Measurements from ENCODE around the gene HRC. TPM values are rescaled to one million over a fixed set of nuclear protein-coding genes. Genes with fewer than 3 reads are reported as not detected.
A peak's percentile ranks its signal among the peaks of the same experiment; 100 is the strongest.

Gene HRC
- total RNA-seq, 6 experiments from 2014 or later: not detected

- H3K27me3 Mint-ChIP-seq (ENCODE audit: insufficient read depth): peaks cover 15% of the 10 kb centered on the region
- TF ChIP-seq CTCF (IDR thresholded peaks at IDR 0.05): peak; percentile 46
Observed at GRCh38 chr19:49118565-49119410, 36.4 kb downstream of the HRC start, which contains the start of gene C19orf73. Gene C19orf73 (minus strand): TSS chr19:49119143. CDS start chr19:49119022, 121 bp downstream.

GRCh38 chr19:49117677-49118564, 37.3 kb downstream of the HRC start:
- Mint-ChIP-seq H3K27ac (peak overlapping the region; percentile 77), H3K4me3 (peak overlapping the region; percentile 89), H3K4me1 (ENCODE audit: low read depth) (peaks cover 31% of the 10 kb centered on the region), H3K36me3 (ENCODE audit: low read depth) (0 out of 2 replicates have a peak, but pooled peaks cover 3% of the 10 kb centered on the region), H3K27me3 (ENCODE audit: insufficient read depth) (peaks cover 9% of the 10 kb centered on the region), H3K9me3 (no peaks in the 10 kb centered on the region)
- TF ChIP-seq CTCF (IDR thresholded peaks at IDR 0.05): no peak
- DNase-seq: no peak

More at GRCh38 chr19:49118565-49119410, 36.4 kb downstream of the HRC start, which contains the start of gene C19orf73:
- H3K9me3 Mint-ChIP-seq: no peaks in the 10 kb centered on the region
- peaks cover 23% of the 10 kb centered on the region for H3K4me1 Mint-ChIP-seq (ENCODE audit: low read depth)
- peak within 1 kb of the TSS; percentile 77 for H3K27ac Mint-ChIP-seq
- 0 out of 2 replicates have a peak, but pooled peaks cover 3% of the 10 kb centered on the region for H3K36me3 Mint-ChIP-seq (ENCODE audit: low read depth)
- H3K4me3 Mint-ChIP-seq: peak within 1 kb of the TSS; percentile 89
- DNase-seq: peak; percentile 92

GRCh38 chr19:49116544-49116943, 38.7 kb downstream of the HRC start:
- TF ChIP-seq CTCF (IDR thresholded peaks at IDR 0.05): no peak
- no peak overlapping the region for H3K4me3 Mint-ChIP-seq
- no peak for DNase-seq
- H3K27ac Mint-ChIP-seq: no peak overlapping the region
- no peaks in the 10 kb centered on the region for H3K9me3 Mint-ChIP-seq
- 0 out of 2 replicates have a peak, but pooled peaks cover 3% of the 10 kb centered on the region for H3K36me3 Mint-ChIP-seq (ENCODE audit: low read depth)
- peaks cover 31% of the 10 kb centered on the region for H3K4me1 Mint-ChIP-seq (ENCODE audit: low read depth)
- H3K27me3 Mint-ChIP-seq (ENCODE audit: insufficient read depth): peaks cover 9% of the 10 kb centered on the region

- peaks cover 3% of the 10 kb centered on the region for H3K27me3 Mint-ChIP-seq (ENCODE audit: insufficient read depth)
- H3K36me3 Mint-ChIP-seq (ENCODE audit: low read depth): 0 out of 2 replicates have a peak, but pooled peaks cover 3% of the 10 kb centered on the region
- H3K4me1 Mint-ChIP-seq (ENCODE audit: low read depth): peaks cover 49% of the 10 kb centered on the region
- no peak for TF ChIP-seq CTCF (IDR thresholded peaks at IDR 0.05)
- peak overlapping the region; percentile 43 for H3K27ac Mint-ChIP-seq
- DNase-seq: peak; percentile 32
- H3K4me3 Mint-ChIP-seq: peak overlapping the region; percentile 86
- H3K9me3 Mint-ChIP-seq: no peaks in the 10 kb centered on the region
Observed at GRCh38 chr19:49114630-49115363, 40.4 kb downstream of the HRC start.
